Memory B cell (primary cell): ENCODE measurements around the gene BCOR.
A peak's percentile ranks its signal among the peaks of the same experiment; 100 is the strongest.

ENCODE experiments used
- ATAC-seq: fragments of 150-1000 bp; cut with Tn5 transposase; 2 replicates; pipeline ENCODE4 v1.10.0; 2021; ENCODE audit warnings: low read depth, mild to moderate bottlenecking, moderate library complexity
- DNase-seq, 2 donors: peaks; one replicate each; pipeline ENCODE4 v3.0.0; 2022; ENCODE audit warnings: low spot score in 2 of 2
- H3K27ac Mint-ChIP-seq: one replicate; pipeline ENCODE4 v1.8.0; 2022; ENCODE audit warnings: mild to moderate bottlenecking, moderate library complexity, mixed read lengths
- H3K27me3 Mint-ChIP-seq: one replicate; pipeline ENCODE4 v1.8.0; 2022; ENCODE audit warnings: mixed read lengths
- H3K36me3 Mint-ChIP-seq: one replicate; pipeline ENCODE4 v1.8.0; 2022; ENCODE audit warnings: mild to moderate bottlenecking, mixed read lengths
- H3K4me1 Mint-ChIP-seq: one replicate; pipeline ENCODE4 v1.8.0; 2022; ENCODE audit warnings: mixed read lengths
- H3K4me3 Mint-ChIP-seq: one replicate; pipeline ENCODE4 v1.8.0; 2022; ENCODE audit warnings: mild to moderate bottlenecking, moderate library complexity, mixed read lengths
- H3K9me3 Mint-ChIP-seq: one replicate; pipeline ENCODE4 v1.8.0; 2022; ENCODE audit warnings: mixed read lengths

Gene BCOR

DNA sequence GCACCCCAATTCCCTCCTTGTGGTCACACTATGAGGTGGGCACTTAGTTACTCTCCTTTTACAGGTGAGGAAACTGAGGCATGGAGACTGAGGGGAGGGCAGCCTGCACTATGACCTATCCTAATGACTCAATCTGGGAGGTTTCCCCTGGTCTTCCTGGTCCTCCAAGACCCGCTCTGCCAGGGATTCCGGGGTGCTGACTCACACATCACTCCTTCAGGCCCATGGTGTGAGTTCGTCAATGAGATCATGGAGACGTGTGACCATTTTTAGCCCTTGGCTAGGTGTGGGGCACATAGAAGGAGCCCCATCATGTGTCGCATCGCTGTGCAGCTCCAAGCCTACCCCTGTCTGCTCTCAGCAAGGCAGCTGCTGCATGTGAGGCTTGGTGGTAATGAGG is 32.4 kb upstream of the BCOR start:
- peaks cover 2% of the 10 kb centered on the region for H3K36me3 Mint-ChIP-seq
- no peaks in the 10 kb centered on the region for H3K27me3 Mint-ChIP-seq
- ATAC-seq (no peak), DNase-seq (no peak)
- peaks cover 4% of the 10 kb centered on the region for H3K4me1 Mint-ChIP-seq
- H3K9me3 Mint-ChIP-seq: no peaks in the 10 kb centered on the region
- H3K4me3 Mint-ChIP-seq: no peak overlapping the region
- H3K27ac Mint-ChIP-seq: no peak overlapping the region

- H3K9me3 Mint-ChIP-seq: no peaks in the 10 kb centered on the region
- H3K27ac Mint-ChIP-seq: no peak overlapping the region
- DNase-seq: no peak
- ATAC-seq: peak; percentile 47
- peaks cover 2% of the 10 kb centered on the region for H3K36me3 Mint-ChIP-seq
- peaks cover 4% of the 10 kb centered on the region for H3K4me1 Mint-ChIP-seq
- no peak overlapping the region for H3K4me3 Mint-ChIP-seq
- H3K27me3 Mint-ChIP-seq: no peaks in the 10 kb centered on the region
These were observed 29.3 kb upstream of the BCOR start for GRCh38 chrX:40127052-40127451.

DNA sequence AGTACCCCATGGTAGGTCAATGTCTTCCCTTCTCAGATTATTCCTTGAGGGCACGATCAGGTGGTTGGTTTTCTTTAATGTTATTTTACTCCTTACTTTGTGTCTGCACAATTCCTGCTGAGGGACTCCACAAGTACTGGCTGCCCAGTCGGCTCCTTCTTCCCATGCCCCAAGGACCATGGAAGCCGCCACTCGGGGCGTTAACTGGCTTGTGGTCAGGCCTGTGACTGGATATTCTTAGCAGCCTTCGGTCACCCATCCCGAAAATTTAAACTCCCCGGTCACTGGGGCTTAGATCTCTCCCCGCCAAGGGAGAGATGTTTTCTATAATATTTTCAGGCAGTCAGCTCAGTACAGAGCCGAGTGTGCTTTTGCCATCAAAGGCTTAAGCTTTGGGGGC is 24.7 kb upstream of the BCOR start:
- ATAC-seq (no peak), DNase-seq (no peak)
- no peak overlapping the region for H3K27ac Mint-ChIP-seq
- H3K4me1 Mint-ChIP-seq: peaks cover 14% of the 10 kb centered on the region
- H3K36me3 Mint-ChIP-seq: peaks cover 2% of the 10 kb centered on the region
- no peak overlapping the region for H3K4me3 Mint-ChIP-seq
- no peaks in the 10 kb centered on the region for H3K9me3 Mint-ChIP-seq
- H3K27me3 Mint-ChIP-seq: no peaks in the 10 kb centered on the region

DNA sequence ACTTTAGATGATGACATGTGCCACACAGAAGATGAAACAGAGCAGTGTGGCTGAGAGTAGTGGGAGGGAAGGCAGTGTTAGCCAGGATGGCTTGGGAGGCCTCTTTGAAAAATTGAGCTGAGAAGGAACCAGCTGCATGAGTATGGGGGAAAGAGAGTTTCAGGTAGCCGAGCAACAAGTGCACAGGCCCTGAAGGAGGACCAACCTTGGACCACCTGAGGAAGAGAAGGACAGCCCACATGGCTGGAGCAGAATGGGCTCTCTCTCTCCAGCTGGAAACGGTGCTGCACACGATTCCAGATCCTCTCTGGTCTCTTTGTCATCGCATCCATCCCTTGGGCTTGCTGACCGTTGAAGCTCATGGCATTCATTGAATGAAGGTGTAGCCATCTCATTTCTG is 23.9 kb upstream of the BCOR start:
- Mint-ChIP-seq H3K9me3 (no peaks in the 10 kb centered on the region), H3K4me3 (no peak overlapping the region), H3K36me3 (no peaks in the 10 kb centered on the region), H3K4me1 (peaks cover 10% of the 10 kb centered on the region), H3K27me3 (no peaks in the 10 kb centered on the region), H3K27ac (peak overlapping the region; percentile 45)
- DNase-seq: no peak
- no peak for ATAC-seq

GRCh38 chrX:40120838-40121580 is 23.3 kb upstream of the BCOR start:
- H3K4me3 Mint-ChIP-seq: no peak overlapping the region
- DNase-seq: no peak
- no peaks in the 10 kb centered on the region for H3K9me3 Mint-ChIP-seq
- peaks cover 10% of the 10 kb centered on the region for H3K4me1 Mint-ChIP-seq
- no peaks in the 10 kb centered on the region for H3K36me3 Mint-ChIP-seq
- peak overlapping the region; percentile 45 for H3K27ac Mint-ChIP-seq
- H3K27me3 Mint-ChIP-seq: no peaks in the 10 kb centered on the region
- peak; percentile 47 for ATAC-seq

GRCh38 chrX:40117715-40118285 is 20.0 kb upstream of the BCOR start:
- no peaks in the 10 kb centered on the region for H3K27me3 Mint-ChIP-seq
- DNase-seq (no peak), ATAC-seq (no peak)
- H3K9me3 Mint-ChIP-seq: no peaks in the 10 kb centered on the region
- H3K36me3 Mint-ChIP-seq: no peaks in the 10 kb centered on the region
- no peak overlapping the region for H3K4me3 Mint-ChIP-seq
- H3K4me1 Mint-ChIP-seq: peaks cover 10% of the 10 kb centered on the region
- no peak overlapping the region for H3K27ac Mint-ChIP-seq

DNA sequence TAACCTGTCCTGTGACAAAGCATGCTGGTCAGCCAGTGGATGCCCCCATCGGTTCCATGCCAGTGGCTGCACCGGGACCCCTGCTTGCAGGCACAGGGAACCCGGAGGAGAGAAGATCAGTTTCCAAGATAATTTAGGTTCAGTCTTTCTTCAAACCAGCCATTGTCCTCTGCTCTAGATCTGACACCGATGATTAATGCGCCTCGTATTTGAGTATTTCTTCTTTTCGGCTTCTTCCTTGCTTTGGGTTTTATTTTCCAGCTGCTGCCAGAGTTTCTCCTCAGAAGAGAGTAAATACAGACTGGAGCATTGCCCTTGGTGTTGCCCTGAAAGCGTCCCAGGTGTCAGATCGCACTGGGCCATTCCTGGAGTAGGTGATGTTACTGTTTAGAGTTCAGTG is 19.2 kb upstream of the BCOR start:
- no peak overlapping the region for H3K4me3 Mint-ChIP-seq
- no peak for ATAC-seq
- no peak for DNase-seq
- H3K4me1 Mint-ChIP-seq: peaks cover 10% of the 10 kb centered on the region
- H3K27me3 Mint-ChIP-seq: no peaks in the 10 kb centered on the region
- H3K27ac Mint-ChIP-seq: no peak overlapping the region
- H3K9me3 Mint-ChIP-seq: no peaks in the 10 kb centered on the region
- no peaks in the 10 kb centered on the region for H3K36me3 Mint-ChIP-seq

GRCh38 chrX:40112996-40113395 is 15.2 kb upstream of the BCOR start:
- no peaks in the 10 kb centered on the region for H3K9me3 Mint-ChIP-seq
- DNase-seq: no peak
- H3K27ac Mint-ChIP-seq: no peak overlapping the region
- H3K4me3 Mint-ChIP-seq: no peak overlapping the region
- no peaks in the 10 kb centered on the region for H3K27me3 Mint-ChIP-seq
- no peaks in the 10 kb centered on the region for H3K4me1 Mint-ChIP-seq
- no peak for ATAC-seq
- H3K36me3 Mint-ChIP-seq: no peaks in the 10 kb centered on the region

DNA sequence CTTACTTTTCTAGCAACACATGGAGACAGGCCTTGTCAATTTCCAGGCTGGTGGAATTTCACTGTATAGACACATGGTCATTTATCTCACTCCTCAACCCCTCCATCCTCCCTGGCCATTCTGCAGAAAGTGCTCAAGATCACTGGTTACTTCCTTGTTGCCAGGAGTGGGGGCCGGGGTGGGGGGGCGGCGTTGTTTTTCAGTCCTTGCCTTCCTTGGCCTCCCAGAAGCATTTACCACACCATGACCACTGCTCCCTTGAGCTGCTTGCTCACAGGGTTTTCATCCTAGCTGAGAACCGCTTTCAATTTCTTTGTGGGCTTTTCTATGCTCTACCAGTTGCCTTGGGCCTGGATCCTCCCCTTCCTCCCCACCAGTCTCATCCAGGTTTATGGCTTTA is 14.1 kb upstream of the BCOR start:
- H3K4me3 Mint-ChIP-seq: no peak overlapping the region
- no peaks in the 10 kb centered on the region for H3K27me3 Mint-ChIP-seq
- H3K36me3 Mint-ChIP-seq: no peaks in the 10 kb centered on the region
- ATAC-seq (no peak), DNase-seq (no peak)
- H3K27ac Mint-ChIP-seq: no peak overlapping the region
- H3K9me3 Mint-ChIP-seq: no peaks in the 10 kb centered on the region
- H3K4me1 Mint-ChIP-seq: peaks cover 4% of the 10 kb centered on the region

- peaks cover 5% of the 10 kb centered on the region for H3K4me1 Mint-ChIP-seq
- no peaks in the 10 kb centered on the region for H3K36me3 Mint-ChIP-seq
- ATAC-seq (no peak), DNase-seq (no peak)
- H3K4me3 Mint-ChIP-seq: peak overlapping the region; percentile 59
- no peaks in the 10 kb centered on the region for H3K9me3 Mint-ChIP-seq
- no peaks in the 10 kb centered on the region for H3K27me3 Mint-ChIP-seq
- no peak overlapping the region for H3K27ac Mint-ChIP-seq
These were observed 11.7 kb upstream of the BCOR start for GRCh38 chrX:40109288-40110008.

GRCh38 chrX:40108959-40109287 is 11.2 kb upstream of the BCOR start:
- H3K4me1 Mint-ChIP-seq: peaks cover 5% of the 10 kb centered on the region
- no peak for DNase-seq
- no peaks in the 10 kb centered on the region for H3K27me3 Mint-ChIP-seq
- peak overlapping the region; percentile 64 for H3K4me3 Mint-ChIP-seq
- H3K27ac Mint-ChIP-seq: no peak overlapping the region
- H3K36me3 Mint-ChIP-seq: no peaks in the 10 kb centered on the region
- H3K9me3 Mint-ChIP-seq: no peaks in the 10 kb centered on the region
- peak; percentile 18 for ATAC-seq

DNA sequence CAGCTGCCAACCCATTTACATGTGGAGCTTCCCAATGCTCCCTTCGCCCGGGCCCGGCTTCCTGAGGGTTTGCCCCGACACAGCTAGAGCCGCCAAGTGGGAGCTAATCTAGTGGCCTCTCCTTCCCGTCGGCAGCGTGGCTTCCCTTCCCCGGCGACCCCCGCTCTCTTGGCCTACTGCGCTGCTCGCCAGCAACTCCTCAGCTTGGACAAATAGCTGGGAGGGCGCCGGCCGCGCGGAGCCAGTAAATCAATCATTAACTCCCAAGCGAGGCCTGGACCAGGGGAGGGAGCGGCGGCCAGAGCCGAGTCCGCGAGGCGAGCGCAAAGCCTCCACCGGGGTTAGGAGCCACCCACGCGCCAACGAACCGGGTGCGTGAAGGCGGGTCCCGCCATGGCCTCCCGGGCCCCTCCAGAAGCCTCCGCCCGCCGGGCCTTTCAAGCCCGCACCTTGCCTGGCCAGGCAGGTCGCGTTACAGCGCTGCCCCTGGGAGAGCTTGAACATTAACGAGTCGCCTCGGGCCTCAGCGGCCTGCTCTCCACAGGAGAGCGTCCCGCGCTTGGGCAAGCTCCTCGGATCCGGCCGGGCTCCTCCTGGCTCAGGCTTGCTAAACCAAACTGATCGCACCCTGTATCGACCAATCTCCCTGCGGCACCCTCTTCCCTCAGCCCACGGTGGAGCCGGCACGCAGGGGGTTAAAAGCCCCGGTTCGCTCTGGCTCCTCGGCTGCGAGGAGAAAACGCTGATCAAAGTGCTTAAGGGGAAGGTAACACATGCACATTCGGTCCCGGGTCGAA is 10.6 kb upstream of the BCOR start:
- H3K27me3 Mint-ChIP-seq: no peaks in the 10 kb centered on the region
- H3K4me1 Mint-ChIP-seq: peaks cover 5% of the 10 kb centered on the region
- DNase-seq (no peak), ATAC-seq (no peak)
- H3K36me3 Mint-ChIP-seq: no peaks in the 10 kb centered on the region
- no peaks in the 10 kb centered on the region for H3K9me3 Mint-ChIP-seq
- H3K4me3 Mint-ChIP-seq: peak overlapping the region; percentile 76
- no peak overlapping the region for H3K27ac Mint-ChIP-seq

- H3K27ac Mint-ChIP-seq: no peak overlapping the region
- DNase-seq: peak in 1 of 2 donors; percentile 24
- ATAC-seq: no peak
- no peaks in the 10 kb centered on the region for H3K36me3 Mint-ChIP-seq
- peak overlapping the region; percentile 87 for H3K4me3 Mint-ChIP-seq
- H3K27me3 Mint-ChIP-seq: no peaks in the 10 kb centered on the region
- H3K9me3 Mint-ChIP-seq: no peaks in the 10 kb centered on the region
- H3K4me1 Mint-ChIP-seq: peaks cover 5% of the 10 kb centered on the region
These were observed 9.8 kb upstream of the BCOR start for GRCh38 chrX:40107291-40108161.
